GM08714 (cell line): ENCODE data around the gene ERC2.

Source experiments
- H3K4me3 ChIP-seq: fragments of 200-500 bp; sonication (Bioruptor generic); 2 replicates; pipeline ENCODE4 v1.5.1; 2014; ENCODE audit warnings: mild to moderate bottlenecking, low read length, inconsistent platforms
- ZNF274 ChIP-seq: IDR thresholded peaks from 2 replicates; pipeline ENCODE4 v1.6.1; 2012; ENCODE audit warnings: mild to moderate bottlenecking, low read depth, low read length

ERC2 gene

GRCh38 chr3:55473788-55474187, 994.5 kb downstream of the ERC2 start:
- H3K4me3 ChIP-seq, result no peak overlapping the region
- no peak for TF ChIP-seq ZNF274

GRCh38 chr3:55471522-55472280, 996.6 kb downstream of the ERC2 start:
- no peak for TF ChIP-seq ZNF274
- H3K4me3 ChIP-seq, result no peak overlapping the region

- no peak overlapping the region for H3K4me3 ChIP-seq
- TF ChIP-seq ZNF274, result no peak
These were observed 997.2 kb downstream of the ERC2 start for GRCh38 chr3:55471084-55471483.

- H3K4me3 ChIP-seq, result no peak overlapping the region
- TF ChIP-seq ZNF274, result no peak
These were observed 998.2 kb downstream of the ERC2 start for GRCh38 chr3:55469957-55470526.

- no peak for TF ChIP-seq ZNF274
- no peak overlapping the region for H3K4me3 ChIP-seq
These were observed 1000.0 kb downstream of the ERC2 start for GRCh38 chr3:55468251-55468650.

GRCh38 chr3:55467099-55467498, 1001.2 kb downstream of the ERC2 start:
- TF ChIP-seq ZNF274, result no peak
- no peak overlapping the region for H3K4me3 ChIP-seq

- TF ChIP-seq ZNF274, result no peak
- H3K4me3 ChIP-seq, result no peak overlapping the region
These were observed 1001.7 kb downstream of the ERC2 start for GRCh38 chr3:55466526-55466925.

- TF ChIP-seq ZNF274, result no peak
These were observed 1006.4 kb downstream of the ERC2 start for GRCh38 chr3:55461896-55462295.

GRCh38 chr3:55459838-55460237, 1008.4 kb downstream of the ERC2 start:
- no peak overlapping the region for H3K4me3 ChIP-seq
- no peak for TF ChIP-seq ZNF274

More at GRCh38 chr3:55461896-55462295, 1006.4 kb downstream of the ERC2 start:
- no peak overlapping the region for H3K4me3 ChIP-seq
